Keratinocyte (primary cell): ENCODE data around the gene TPCN2. TPM values are rescaled to one million over a fixed set of nuclear protein-coding genes. Genes with fewer than 3 reads are reported as not detected.

Experiments used
- DNase-seq: peaks from one replicate; pipeline ENCODE4 v3.0.0-alpha.2; 2011; ENCODE audit warnings: low read depth, missing footprints, low spot score
- FAIRE-seq: peaks from 2 replicates; lab custom pipeline; 2011; peaks lifted over from hg19 to GRCh38; lab: Jason Lieb, UNC
- H2AFZ ChIP-seq: 2 replicates; pipeline ENCODE4 v1.6.0; 2012; ENCODE audit warnings: low read length, control low read depth, inconsistent platforms; ENCODE audit not compliant: control insufficient read depth
- H3K27ac ChIP-seq: 2 replicates; pipeline ENCODE4 v1.5.1; 2011; ENCODE audit warnings: low read length; ENCODE audit not compliant: control insufficient read depth, insufficient read depth
- H3K27me3 ChIP-seq: 3 replicates; pipeline ENCODE4 v1.6.0; 2011; ENCODE audit warnings: low read length; ENCODE audit not compliant: control insufficient read depth, insufficient read depth; ENCODE audit errors: extremely low read depth
- H3K36me3 ChIP-seq, 2 experiments: 2 replicates in 1 of 2; 3 replicates in 1 of 2; pipeline ENCODE4 v1.5.1; 2011; ENCODE audit warnings: low read length in 2 of 2, mild to moderate bottlenecking in 1 of 2; ENCODE audit not compliant: control insufficient read depth in 2 of 2, insufficient read depth in 2 of 2; ENCODE audit errors: extremely low read depth in 1 of 2
- H3K4me1 ChIP-seq: 3 replicates; pipeline ENCODE4 v1.5.1; 2011; ENCODE audit warnings: low read length; ENCODE audit not compliant: control insufficient read depth, insufficient read depth; ENCODE audit errors: extremely low read depth
- H3K4me2 ChIP-seq: 3 replicates; pipeline ENCODE4 v1.6.0; 2011; ENCODE audit warnings: low read depth, low read length; ENCODE audit not compliant: control insufficient read depth, insufficient read depth; ENCODE audit errors: extremely low read depth
- H3K4me3 ChIP-seq, 3 experiments: fragments of 200-600 bp in 1 of 3; sonication (generic) in 1 of 3; 2 replicates in 2 of 3; 3 replicates in 1 of 3; pipeline ENCODE4 v1.5.1; 2011 to 2016; ENCODE audit warnings: low read length in 3 of 3, mild to moderate bottlenecking in 3 of 3, control low read depth in 2 of 3, inconsistent platforms in 1 of 3, low read depth in 1 of 3, mixed read lengths in 1 of 3, mixed run types in 1 of 3, moderate library complexity in 1 of 3; ENCODE audit not compliant: control insufficient read depth in 2 of 3, insufficient read depth in 2 of 3; ENCODE audit errors: extremely low read depth in 1 of 3
- H3K79me2 ChIP-seq: 2 replicates; pipeline ENCODE4 v1.6.0; 2012; ENCODE audit warnings: low read length; ENCODE audit not compliant: control insufficient read depth, insufficient read depth
- H3K9ac ChIP-seq: 3 replicates; pipeline ENCODE4 v1.6.0; 2011; ENCODE audit warnings: low read length; ENCODE audit not compliant: control insufficient read depth, insufficient read depth; ENCODE audit errors: extremely low read depth
- H3K9me1 ChIP-seq: 3 replicates; pipeline ENCODE4 v1.6.0; 2011; ENCODE audit warnings: low read length; ENCODE audit not compliant: control insufficient read depth, insufficient read depth; ENCODE audit errors: extremely low read depth
- H3K9me3 ChIP-seq: 2 replicates; pipeline ENCODE4 v1.5.1; 2012; ENCODE audit warnings: low read depth, low read length; ENCODE audit not compliant: control insufficient read depth
- H4K20me1 ChIP-seq: 3 replicates; pipeline ENCODE4 v1.6.0; 2011; ENCODE audit warnings: low read length; ENCODE audit not compliant: control insufficient read depth, insufficient read depth; ENCODE audit errors: extremely low read depth
- CTCF ChIP-seq, 3 experiments: IDR thresholded peaks in 1 of 3; conservative IDR thresholded peaks in 1 of 3; optimal IDR thresholded peaks in 1 of 3; 2 replicates in 2 of 3; 3 replicates in 1 of 3; pipeline versions ENCODE3 to v1.5.1; 2011; ENCODE audit warnings: low read length in 3 of 3, mild to moderate bottlenecking in 3 of 3, moderate library complexity in 2 of 3, control low read depth in 1 of 3, inconsistent platforms in 1 of 3; ENCODE audit not compliant: insufficient read depth in 2 of 3; ENCODE audit errors: extremely low read depth in 1 of 3
- EZH2 ChIP-seq: IDR thresholded peaks from one replicate; pipeline ENCODE4 v1.6.1; 2012; ENCODE audit warnings: inconsistent platforms, mild to moderate bottlenecking, low read length, moderate library complexity
- dilution Hi-C: fragments of 300-500 bp; cut with MboI; formaldehyde crosslinking; loops from one replicate; pipeline ENCODE4 v1.7.0; 2020; ENCODE audit warnings: low sequenced_read_pairs; ENCODE audit not compliant: extremely low pct_ligation_motif_present
- polyA plus RNA-seq, 5 experiments: library from polyadenylated mRNA; depleted of rRNA in 3 of 5; stranded (reverse) in 3 of 5; stranded (forward) in 1 of 5; unstranded in 1 of 5; fragments of >200 nt; gene quantifications; 1 replicate in 1 of 5; 2 replicates in 3 of 5; 3 replicates in 1 of 5; pipeline versions ENCODE4 v1.2.1 to v1.2.3, GENCODE V29; 2011 to 2012; ENCODE audit warnings: missing spikeins in 2 of 5, low read depth in 1 of 5, low replicate concordance in 1 of 5

TPCN2 gene
- polyA plus RNA-seq, 1 donor (not counting 4 experiments of a cell fraction or from before 2014, with no cell fraction given): 7.7 TPM

GRCh38 chr11:69142895-69143294, 94.2 kb downstream of the TPCN2 start:
- H3K9me3 ChIP-seq: peaks cover 2% of the 10 kb centered on the region
- H3K4me3 ChIP-seq: no peak overlapping the region
- no peak overlapping the region for H2AFZ ChIP-seq
- H3K4me2 ChIP-seq: no peak overlapping the region
- H3K27ac ChIP-seq: no peak overlapping the region
- no peaks in the 10 kb centered on the region for H3K9me1 ChIP-seq
- no peak for TF ChIP-seq CTCF (optimal IDR thresholded peaks at IDR 0.05 in 1 of 3, IDR thresholded peaks at IDR 0.05 in 1 of 3, conservative IDR thresholded peaks at IDR 0.05 in 1 of 3; ENCODE audit: extremely low read depth in 1 of 3, insufficient read depth in 2 of 3, low read length in 3 of 3)
- TF ChIP-seq EZH2: no peak
- FAIRE-seq (no peak), DNase-seq (no peak)
- peaks cover 2% of the 10 kb centered on the region for H3K4me1 ChIP-seq
- H4K20me1 ChIP-seq: no peaks in the 10 kb centered on the region
- H3K79me2 ChIP-seq: no peaks in the 10 kb centered on the region
- no peaks in the 10 kb centered on the region for H3K36me3 ChIP-seq
- no peak overlapping the region for H3K9ac ChIP-seq
- dilution Hi-C loops: no loop called here
- H3K27me3 ChIP-seq: no peaks in the 10 kb centered on the region

GRCh38 chr11:69144316-69145049, 95.8 kb downstream of the TPCN2 start:
- Histone ChIP-seq H3K9me1 (no peaks in the 10 kb centered on the region), H3K27ac (no peak overlapping the region), H3K4me1 (peaks cover 2% of the 10 kb centered on the region), H3K9me3 (peaks cover 2% of the 10 kb centered on the region), H3K79me2 (no peaks in the 10 kb centered on the region), H3K27me3 (no peaks in the 10 kb centered on the region), H2AFZ (no peak overlapping the region), H3K4me2 (no peak overlapping the region), H3K9ac (no peak overlapping the region), H3K4me3 (no peak overlapping the region), H4K20me1 (no peaks in the 10 kb centered on the region), H3K36me3 (no peaks in the 10 kb centered on the region)
- no peak for TF ChIP-seq CTCF (optimal IDR thresholded peaks at IDR 0.05 in 1 of 3, IDR thresholded peaks at IDR 0.05 in 1 of 3, conservative IDR thresholded peaks at IDR 0.05 in 1 of 3; ENCODE audit: extremely low read depth in 1 of 3, insufficient read depth in 2 of 3, low read length in 3 of 3)
- TF ChIP-seq EZH2: no peak
- dilution Hi-C loops: no loop called here
- FAIRE-seq: no peak
- no peak for DNase-seq
